SK-N-SH (cell line): Measurements from ENCODE around the gene ELOVL6. TPM values are rescaled to one million over a fixed set of nuclear protein-coding genes. Genes with fewer than 3 reads are reported as not detected.

Experiments
- CTCF ChIA-PET: fragments of 300-600, 350-600 bp; formaldehyde crosslinking; extraction: SDS; loops from one replicate; lab custom pipeline; 2021; lab: Yijun Ruan, JAX
- POLR2A ChIA-PET: fragments of 350-600 bp; sonication (Branson Sonifier 250); formaldehyde crosslinking; extraction: SDS; loops from one replicate; lab custom pipeline; 2020; ENCODE audit warnings: antibody characterized with exemption, inconsistent platforms; lab: Yijun Ruan, JAX
- DNase-seq: peaks from one replicate; pipeline ENCODE4 v3.0.0; 2012
- H2AFZ ChIP-seq: fragments of 200-600 bp; sonication (generic); 2 replicates; pipeline ENCODE4 v1.8.1; 2016; ENCODE audit warnings: antibody characterized with exemption, mild to moderate bottlenecking, low read depth
- H3F3A ChIP-seq: fragments of 200-600 bp; sonication (generic); replicated peaks from 2 replicates; pipeline ENCODE3; 2016; ENCODE audit warnings: antibody characterized with exemption, mild to moderate bottlenecking; ENCODE audit not compliant: insufficient read depth
- H3K27ac ChIP-seq, 2 experiments: fragments of 200-500 bp in 1 of 2; fragments of 200-600 bp in 1 of 2; sonication (Bioruptor generic) in 1 of 2; sonication (generic), shearing (Covaris generic) in 1 of 2; 2 replicates each; pipeline versions ENCODE4 v1.5.1 to v1.6.1; 2014 to 2016; ENCODE audit warnings: low read depth in 2 of 2, inconsistent platforms in 1 of 2, low read length in 1 of 2, mild to moderate bottlenecking in 1 of 2, mixed read lengths in 1 of 2
- H3K27me3 ChIP-seq: fragments of 200-600 bp; sonication (generic), shearing (Covaris generic); 2 replicates; pipeline ENCODE4 v1.6.1; 2016; ENCODE audit warnings: mixed run types; ENCODE audit not compliant: insufficient read depth
- H3K36me3 ChIP-seq, 2 experiments: fragments of 200-500 bp in 1 of 2; fragments of 200-600 bp in 1 of 2; sonication (Bioruptor generic) in 1 of 2; sonication (generic) in 1 of 2; replicated peaks in 1 of 2; 2 replicates each; pipeline versions ENCODE3 to v1.5.1; 2014 to 2016; ENCODE audit warnings: low read length in 1 of 2, mild to moderate bottlenecking in 1 of 2; ENCODE audit not compliant: insufficient read depth in 2 of 2, control insufficient read depth in 1 of 2
- H3K4me1 ChIP-seq, 2 experiments: fragments of 200-500 bp in 1 of 2; fragments of 200-600 bp in 1 of 2; sonication (Bioruptor generic) in 1 of 2; sonication (generic), shearing (Covaris generic) in 1 of 2; 2 replicates each; pipeline versions ENCODE4 v1.5.1 to v1.6.1; 2014 to 2016; ENCODE audit warnings: low read depth in 1 of 2, low read length in 1 of 2, mixed run types in 1 of 2; ENCODE audit not compliant: insufficient read depth in 2 of 2, control insufficient read depth in 1 of 2
- H3K4me2 ChIP-seq: fragments of 200-600 bp; sonication (generic), shearing (Covaris generic); 2 replicates; pipeline ENCODE4 v1.6.1; 2017; ENCODE audit warnings: mixed run types
- H3K4me3 ChIP-seq, 2 experiments: fragments of 200-500 bp in 1 of 2; fragments of 200-600 bp in 1 of 2; sonication (Bioruptor generic) in 1 of 2; sonication (generic), shearing (Covaris generic) in 1 of 2; 2 replicates each; pipeline versions ENCODE4 v1.5.1 to v1.8.1; 2014 to 2016; ENCODE audit warnings: low read depth in 2 of 2, inconsistent platforms in 1 of 2, low read length in 1 of 2, mild to moderate bottlenecking in 1 of 2, mixed read lengths in 1 of 2, moderate library complexity in 1 of 2
- H3K79me2 ChIP-seq: fragments of 200-600 bp; sonication (generic); 2 replicates; pipeline ENCODE4 v1.8.1; 2017; ENCODE audit warnings: mild to moderate bottlenecking; ENCODE audit not compliant: insufficient read depth
- H3K9ac ChIP-seq: fragments of 200-600 bp; sonication (generic); 2 replicates; pipeline ENCODE4 v1.6.1; 2017; ENCODE audit warnings: mixed run types
- H3K9me2 ChIP-seq: fragments of 200-600 bp; sonication (generic); 2 replicates; pipeline ENCODE4 v1.6.1; 2017; ENCODE audit warnings: mixed run types
- H3K9me3 ChIP-seq: fragments of 200-600 bp; sonication (generic); 2 replicates; pipeline ENCODE4 v1.6.1; 2017; ENCODE audit warnings: mixed run types, mild to moderate bottlenecking, moderate library complexity
- H4K20me1 ChIP-seq: fragments of 200-600 bp; sonication (generic); 2 replicates; pipeline ENCODE4 v1.6.1; 2017; ENCODE audit warnings: mild to moderate bottlenecking, mixed run types; ENCODE audit not compliant: insufficient read depth
- FOXJ3 ChIP-seq: sonication (generic); formaldehyde crosslinking; IDR thresholded peaks from 2 replicates; pipeline ENCODE4 v1.5.1; 2020; ENCODE audit warnings: mild to moderate bottlenecking, missing genetic modification reagents
- FOXM1 ChIP-seq: IDR thresholded peaks from 2 replicates; pipeline ENCODE4 v1.4.0; 2012; ENCODE audit warnings: low read depth, mild to moderate bottlenecking
- IRF3 ChIP-seq: fragments of 150-350 bp; IDR thresholded peaks from 2 replicates; pipeline ENCODE4 v1.6.1; 2016; ENCODE audit warnings: mild to moderate bottlenecking, low read depth, low read length
- MEF2A ChIP-seq: IDR thresholded peaks from 2 replicates; pipeline ENCODE4 v1.4.0; 2012; ENCODE audit warnings: low read depth, borderline replicate concordance
- NRF1 ChIP-seq: IDR thresholded peaks from 2 replicates; pipeline ENCODE4 v1.6.1; 2012; ENCODE audit warnings: low read depth, mild to moderate bottlenecking, low read length
- PBX3 ChIP-seq: IDR thresholded peaks from 2 replicates; pipeline ENCODE4; 2012
- POLR2AphosphoS5 ChIP-seq: IDR thresholded peaks from 2 replicates; pipeline ENCODE4 v1.6.1; 2012; ENCODE audit warnings: low read depth, low read length
- USF2 ChIP-seq: fragments of 150-350 bp; IDR thresholded peaks from 2 replicates; pipeline ENCODE4 v1.6.1; 2017; ENCODE audit warnings: antibody characterized with exemption, low read length, low read depth, borderline replicate concordance
- ZBTB33 ChIP-seq: IDR thresholded peaks from 2 replicates; pipeline ENCODE4 v1.4.0; 2012; ENCODE audit warnings: low read depth, borderline replicate concordance
- WGBS: methylation state at CpG from one replicate; pipeline ENCODE4 v1.1.6; 2017; ENCODE audit warnings: low lambda C conversion rate; 5-methylcytosine and 5-hydroxymethylcytosine counted together
- polyA plus RNA-seq, 3 experiments: library from polyadenylated mRNA; depleted of rRNA; stranded (reverse); fragments of >200 nt; gene quantifications; 2 replicates each; pipeline ENCODE4 v1.2.3, GENCODE V29; 2012

Gene ELOVL6
- polyA plus RNA-seq, 1 of the 3 experiments (the other 2 are of a cell fraction) = 9.0 TPM

- TF ChIP-seq IRF3 (no peak), NRF1 (no peak), PBX3 (no peak), FOXM1 (no peak), POLR2AphosphoS5 (no peak), FOXJ3 (CRISPR knock-in tag) (no peak), MEF2A (no peak), USF2 (no peak)
Measured at GRCh38 chr4:110131916-110132315, 66.5 kb downstream of the ELOVL6 start (continued).

GRCh38 chr4:110130576-110131358 lies 67.6 kb downstream of the ELOVL6 start:
- no peak for TF ChIP-seq ZBTB33
- no peak overlapping the region for H3K4me3 ChIP-seq
- ChIA-PET CTCF (interaction anchor here (0.6 kb wide), 1 partner anchor 551 kb away, joined by 3 read pairs; no protein-coding TSS in a partner anchor), POLR2A (no interaction called here)
- no peaks in the 10 kb centered on the region for H3K9me3 ChIP-seq
- DNase-seq = no peak
- H4K20me1 ChIP-seq = no peaks in the 10 kb centered on the region
- H3K27me3 ChIP-seq = no peaks in the 10 kb centered on the region
- H3K9me2 ChIP-seq = no peaks in the 10 kb centered on the region
- WGBS = 87% methylated on average over 4 of the region's 4 CpGs
- H3K4me1 ChIP-seq = peaks cover 0 to 5% of the 10 kb centered on the region in 2 experiments; a peak in 2 of 4 replicates
- H3K36me3 ChIP-seq = no peaks in the 10 kb centered on the region
- no peak overlapping the region for H3K4me2 ChIP-seq
- H2AFZ ChIP-seq = no peak overlapping the region
- H3K9ac ChIP-seq = no peak overlapping the region
- no peaks in the 10 kb centered on the region for H3F3A ChIP-seq
- H3K27ac ChIP-seq = no peak overlapping the region
- no peaks in the 10 kb centered on the region for H3K79me2 ChIP-seq
